Adipose tissue (tissue), 3 donors: ENCODE data around the gene KCNQ1. TPM values are rescaled to one million over a fixed set of nuclear protein-coding genes. Genes with fewer than 3 reads are reported as not detected.
"Not testable (repeated sequence)": the region's sequence is repeated elsewhere in the genome, so short reads cannot be mapped to it uniquely, and the experiment has no call there.

Experiments
- H3K27ac ChIP-seq: one replicate; pipeline ENCODE4 v1.5.1; 2013; ENCODE audit warnings: low read depth, low read length
- WGBS, 3 donors: extraction: QIAGEN DNeasy Blood & Tissue Kit; methylation state at CpG; one replicate each; pipeline ENCODE4 v1.1.7; 2013; 5-methylcytosine and 5-hydroxymethylcytosine counted together
- polyA plus RNA-seq, 3 donors: library from polyadenylated mRNA; stranded (reverse); fragments of 200-250 nt; gene quantifications; one replicate each; pipeline ENCODE4 v1.2.3, GENCODE V29; 2013
- donor health status: healthy with polysubstance abuse.
- donor health status: Bipolar disorder and iron deficiency.
- donor health status: healthy.

KCNQ1 gene
- polyA plus RNA-seq, 3 donors: 4.8 to 28.1 (median 9.6) TPM

- 85 to 94% (median 87%) methylated on average over 8 of the region's 8 CpGs for WGBS, 3 donors
- no peak overlapping the region for H3K27ac ChIP-seq
These were observed 33.1 kb downstream of the KCNQ1 start for GRCh38 chr11:2477936-2478335.

GRCh38 chr11:2480067-2480873 is 35.5 kb downstream of the KCNQ1 start:
- 58 to 83% (median 64%) methylated on average over 6 of the region's 6 CpGs for WGBS, 3 donors
- H3K27ac ChIP-seq: not testable (repeated sequence)

- no peak overlapping the region for H3K27ac ChIP-seq
- 44 to 74% (median 53%) methylated on average over 7 of the region's 7 CpGs for WGBS, 3 donors
These were observed 36.0 kb downstream of the KCNQ1 start for GRCh38 chr11:2480874-2481220.

GRCh38 chr11:2481253-2481652 is 36.4 kb downstream of the KCNQ1 start:
- 49 to 75% (median 61%) methylated on average over 14 of the region's 14 CpGs for WGBS, 3 donors
- H3K27ac ChIP-seq: no peak overlapping the region

GRCh38 chr11:2482204-2482603 is 37.4 kb downstream of the KCNQ1 start:
- no peak overlapping the region for H3K27ac ChIP-seq
- 44 to 65% (median 48%) methylated on average over 3 of the region's 3 CpGs for WGBS, 3 donors

DNA sequence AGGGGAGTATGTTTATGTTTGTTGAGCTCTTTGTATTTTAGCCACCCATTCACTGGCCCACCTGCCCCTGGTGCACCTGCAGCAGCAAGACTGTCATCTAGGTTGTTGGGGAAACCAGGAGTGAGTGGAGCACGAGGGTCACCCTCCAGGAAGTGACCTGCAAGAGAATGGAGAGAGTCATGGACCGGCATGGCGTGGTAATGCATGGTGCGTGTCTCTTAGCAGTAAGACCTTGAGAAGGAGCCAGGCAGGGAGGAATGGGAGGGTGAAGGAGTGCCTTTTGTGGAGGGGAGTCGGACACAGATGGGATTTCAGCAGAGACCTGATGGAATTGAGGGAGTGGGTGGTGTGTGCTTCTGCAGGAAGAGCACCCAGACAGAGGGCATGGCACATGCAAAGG is 37.9 kb downstream of the KCNQ1 start:
- no peak overlapping the region for H3K27ac ChIP-seq
- WGBS, 3 donors: 52 to 72% (median 64%) methylated on average over 5 of the region's 5 CpGs

- 12 to 58% (median 43%) methylated on average over 14 of the region's 14 CpGs for WGBS, 3 donors
- no peak overlapping the region for H3K27ac ChIP-seq
These were observed 38.6 kb downstream of the KCNQ1 start for GRCh38 chr11:2483426-2483825.

DNA sequence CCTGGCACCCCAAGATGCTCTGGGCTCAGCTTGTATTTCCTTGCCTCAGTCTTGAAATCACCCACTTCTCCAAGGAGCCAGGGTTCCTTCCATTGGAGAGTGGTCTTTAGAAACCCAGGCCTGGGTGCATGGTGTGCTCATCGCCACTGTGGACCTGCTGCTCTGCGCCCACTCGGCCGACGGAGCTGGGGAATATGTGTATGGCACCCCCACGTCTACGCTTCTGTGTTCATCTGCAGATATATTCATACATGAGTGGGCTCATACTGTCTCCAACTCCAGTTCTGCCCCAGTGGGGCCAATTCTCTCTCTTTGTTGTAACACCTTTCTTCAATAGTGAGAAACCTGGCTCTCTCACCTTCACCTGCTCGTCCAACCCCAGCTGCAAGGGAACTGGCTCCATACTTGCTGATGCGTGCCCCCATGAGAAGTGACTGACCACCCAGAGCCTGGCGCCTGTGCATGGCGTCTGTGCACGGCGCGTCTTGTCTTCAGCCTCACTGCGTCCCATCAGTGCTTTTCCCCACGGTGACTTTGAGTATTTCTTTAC is 39.8 kb downstream of the KCNQ1 start:
- WGBS, 3 donors: 92 to 96% (median 93%) methylated on average over 16 of the region's 16 CpGs
- no peak overlapping the region for H3K27ac ChIP-seq

DNA sequence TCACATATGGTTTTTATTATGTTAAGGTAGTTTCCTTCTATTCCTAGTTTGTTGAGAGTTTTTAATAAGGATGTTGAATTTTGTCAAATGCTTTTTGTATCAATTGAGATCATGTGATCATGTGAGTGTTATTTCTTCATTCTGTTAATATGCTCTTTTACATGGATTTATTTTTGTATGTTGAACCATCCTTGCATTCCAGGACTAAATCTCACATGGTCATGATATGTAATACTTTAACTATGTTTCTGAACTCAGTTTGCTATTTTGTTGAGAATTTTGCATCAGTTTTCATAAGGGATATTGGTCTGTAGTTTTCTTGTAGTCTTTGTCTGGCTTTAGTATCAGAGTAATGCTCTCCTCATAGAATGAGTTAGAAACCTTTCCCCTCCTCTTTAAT is 43.2 kb downstream of the KCNQ1 start:
- no peak overlapping the region for H3K27ac ChIP-seq

GRCh38 chr11:2489083-2489482 is 44.3 kb downstream of the KCNQ1 start:
- WGBS, 3 donors: 33 to 56% (median 50%) methylated on average over 2 of the region's 2 CpGs
- no peak overlapping the region for H3K27ac ChIP-seq

- not testable (repeated sequence) for H3K27ac ChIP-seq
- 76 to 97% (median 93%) methylated on average over 1 of the region's 1 CpG for WGBS, 3 donors
These were observed 53.1 kb downstream of the KCNQ1 start for GRCh38 chr11:2497951-2498350.

- H3K27ac ChIP-seq: no peak overlapping the region
- 89 to 92% (median 89%) methylated on average over 7 of the region's 7 CpGs for WGBS, 3 donors
These were observed 53.9 kb downstream of the KCNQ1 start for GRCh38 chr11:2498750-2499149.

DNA sequence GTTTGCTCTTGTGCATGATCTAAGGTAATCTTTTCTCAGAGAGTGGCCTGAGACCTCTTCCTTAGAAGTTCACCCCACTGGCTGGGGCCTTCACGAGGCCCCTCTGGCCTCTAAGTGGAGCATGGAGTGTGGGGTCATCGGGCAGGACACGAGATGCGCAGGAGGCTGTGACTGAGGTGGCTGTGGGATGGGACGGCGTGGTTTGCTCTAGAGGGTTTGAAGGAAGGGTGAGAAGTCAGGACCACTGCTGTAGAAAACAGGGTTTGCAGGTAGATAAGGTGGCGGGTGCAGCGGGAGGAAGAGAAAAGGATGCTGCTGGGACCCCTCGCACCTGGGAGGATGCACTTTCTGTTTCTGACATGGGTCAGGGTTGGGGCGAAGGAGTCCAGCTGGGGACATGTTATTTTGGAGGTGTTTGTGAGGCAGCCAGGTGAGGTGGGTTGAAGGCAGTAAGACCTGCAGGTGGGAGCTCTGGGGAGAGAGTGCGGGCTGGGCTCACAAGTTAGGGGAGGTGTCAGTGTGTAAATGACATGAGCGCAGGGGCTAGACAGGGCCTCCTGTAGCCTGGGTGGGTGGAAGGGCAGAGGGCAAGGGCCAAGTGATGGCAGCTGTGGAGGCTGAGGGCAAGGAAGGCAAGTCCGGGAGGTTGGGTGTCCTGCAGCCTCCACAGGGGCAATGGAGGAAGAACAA is 62.5 kb downstream of the KCNQ1 start:
- 93 to 98% (median 94%) methylated on average over 12 of the region's 13 CpGs for WGBS, 3 donors
- H3K27ac ChIP-seq: no peak overlapping the region

DNA sequence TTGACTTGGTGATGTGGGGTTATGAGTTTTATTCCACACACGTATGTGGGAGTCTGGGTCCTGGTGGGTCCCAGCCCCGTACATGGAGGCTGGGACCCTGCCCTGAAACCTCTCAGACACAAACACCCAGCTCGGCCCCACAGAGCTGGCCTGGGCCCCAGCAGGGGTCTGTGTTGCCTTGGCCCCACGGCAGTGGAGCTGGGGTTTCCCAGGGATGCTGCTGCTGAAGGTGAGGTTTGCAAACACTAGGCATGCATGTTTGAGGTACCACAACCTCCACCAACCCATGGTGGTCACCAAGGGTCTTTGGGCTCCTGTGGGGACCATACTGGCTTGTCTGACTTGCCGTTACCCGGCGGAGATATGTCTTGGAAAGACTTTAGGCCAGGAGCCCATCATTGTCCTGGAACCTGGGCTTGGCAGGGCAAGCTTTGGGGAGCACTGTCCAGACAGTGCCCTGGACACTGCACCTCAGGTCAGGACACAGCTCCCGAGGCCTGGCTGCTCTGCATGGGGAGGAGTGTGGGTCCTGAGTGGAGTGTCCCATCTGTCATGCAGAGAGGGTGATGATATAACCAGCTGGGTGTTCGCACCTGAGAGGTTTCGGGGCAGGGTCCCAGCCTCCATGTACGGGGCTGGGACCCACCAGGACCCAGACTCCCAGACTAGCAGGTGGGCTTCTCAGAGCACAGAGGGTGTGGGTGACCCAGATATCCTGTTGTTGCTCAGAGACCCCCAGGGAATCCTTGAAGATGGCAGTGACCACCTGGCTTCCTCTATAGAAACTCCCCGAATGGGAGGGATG is 63.3 kb downstream of the KCNQ1 start:
- no peak overlapping the region for H3K27ac ChIP-seq
- WGBS, 3 donors: 88 to 92% (median 90%) methylated on average over 12 of the region's 12 CpGs

- 75 to 83% (median 75%) methylated on average over 2 of the region's 2 CpGs for WGBS, 3 donors
- no peak overlapping the region for H3K27ac ChIP-seq
These were observed 64.0 kb downstream of the KCNQ1 start for GRCh38 chr11:2508793-2509192.

DNA sequence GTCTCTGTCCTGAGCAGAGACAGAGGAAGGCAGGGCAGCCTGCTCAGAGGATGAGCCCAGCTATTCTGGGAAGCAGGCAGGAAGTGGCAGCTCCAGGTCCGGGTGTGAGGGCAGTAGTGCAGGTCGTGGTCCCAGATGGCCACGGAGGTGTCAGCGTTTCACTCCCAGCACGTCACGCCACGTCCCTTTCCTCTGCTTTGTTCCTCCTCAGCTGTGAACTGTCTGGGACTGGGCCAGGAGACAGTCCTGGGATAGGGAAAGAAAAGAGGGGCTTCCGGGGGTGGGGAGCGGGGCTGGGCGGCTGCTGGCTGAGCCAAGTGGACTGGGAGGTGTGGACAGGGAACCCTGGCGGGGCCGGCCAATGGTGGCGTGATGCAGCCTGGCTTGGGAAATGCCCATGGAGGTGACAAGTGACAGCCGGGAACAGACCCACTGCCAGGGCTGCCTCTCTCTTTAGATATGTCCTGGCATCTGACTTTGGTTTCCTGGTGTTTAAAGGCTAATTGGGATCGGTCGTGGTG is 64.7 kb downstream of the KCNQ1 start:
- no peak overlapping the region for H3K27ac ChIP-seq
- WGBS, 3 donors: 61 to 83% (median 61%) methylated on average over 16 of the region's 16 CpGs

DNA sequence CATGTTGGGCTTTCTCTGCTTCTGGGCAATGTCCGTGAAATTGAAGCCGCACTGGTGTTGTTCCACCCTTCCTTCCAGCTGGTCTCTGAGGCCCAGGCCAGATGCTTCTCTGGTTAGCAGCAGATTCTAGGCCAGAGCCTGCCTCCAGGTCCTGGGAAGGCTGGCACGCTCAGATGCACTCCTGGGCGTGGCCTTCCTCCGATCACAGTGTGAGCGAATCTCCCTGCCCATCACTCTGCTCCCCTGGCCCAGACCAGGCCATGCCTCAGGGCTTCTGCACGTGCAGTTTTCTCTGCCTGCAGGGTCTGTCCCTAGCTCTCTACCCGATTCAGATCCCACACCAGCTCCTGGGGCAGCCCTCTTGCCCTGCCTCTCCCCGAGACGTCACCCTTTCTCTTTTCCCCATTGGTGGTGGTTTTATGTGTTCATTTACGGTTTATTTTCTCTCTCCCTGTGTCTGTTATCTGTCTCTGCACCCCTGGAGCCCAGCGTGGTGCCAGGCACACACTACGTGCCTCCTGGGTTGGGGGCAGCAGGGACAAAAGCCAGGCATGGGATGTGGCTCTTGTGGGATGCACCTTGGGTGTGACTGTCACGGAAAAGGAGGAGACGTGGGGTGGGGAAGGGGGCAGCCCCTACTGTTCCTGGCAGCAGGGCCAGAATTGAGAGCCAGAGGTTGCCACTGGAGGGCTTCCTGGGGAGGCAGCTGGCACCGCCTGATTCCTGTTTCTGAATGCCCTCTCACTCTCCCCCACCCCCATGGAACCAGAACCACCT is 66.0 kb downstream of the KCNQ1 start:
- H3K27ac ChIP-seq: no peak overlapping the region
- 76 to 90% (median 78%) methylated on average over 16 of the region's 16 CpGs for WGBS, 3 donors
